Smooth muscle cell (in vitro differentiated cells): Measurements from ENCODE around the gene ZNF710. TPM values are rescaled to one million over a fixed set of nuclear protein-coding genes. Genes with fewer than 3 reads are reported as not detected.

ENCODE experiments used
- DNase-seq: peaks from one replicate; lab custom pipeline; 2025; ENCODE audit not compliant: unreplicated experiment; lab: John Stamatoyannopoulos, UW
- H2AFZ ChIP-seq: fragments of 200-600 bp; sonication (generic); 2 replicates; pipeline ENCODE4 v1.6.0; 2016; ENCODE audit warnings: antibody characterized with exemption, low read depth, mild to moderate bottlenecking
- H3F3A ChIP-seq: fragments of 200-600 bp; sonication (generic); 2 replicates; pipeline ENCODE4 v1.6.0; 2017; ENCODE audit warnings: antibody characterized with exemption, low read depth
- H3K27ac ChIP-seq: fragments of 200-600 bp; sonication (generic); 2 replicates; pipeline ENCODE4 v1.5.1; 2016; ENCODE audit warnings: low read depth, mild to moderate bottlenecking
- H3K27me3 ChIP-seq: fragments of 200-600 bp; sonication (generic); 2 replicates; pipeline ENCODE4 v1.6.1; 2016; ENCODE audit warnings: low read depth, mild to moderate bottlenecking
- H3K36me3 ChIP-seq: fragments of 200-600 bp; sonication (generic); 2 replicates; pipeline ENCODE4 v1.5.1; 2016; ENCODE audit warnings: low read depth
- H3K4me1 ChIP-seq: fragments of 200-600 bp; sonication (generic); 2 replicates; pipeline ENCODE4 v1.5.1; 2016; ENCODE audit warnings: low read depth
- H3K4me2 ChIP-seq: fragments of 200-600 bp; sonication (generic); 2 replicates; pipeline ENCODE4 v1.6.0; 2016; ENCODE audit warnings: mild to moderate bottlenecking
- H3K4me3 ChIP-seq: fragments of 200-600 bp; sonication (generic); 2 replicates; pipeline ENCODE4 v1.5.1; 2016; ENCODE audit warnings: mild to moderate bottlenecking
- H3K79me2 ChIP-seq: fragments of 200-600 bp; sonication (generic); 2 replicates; pipeline ENCODE4 v1.6.0; 2016; ENCODE audit warnings: low read depth, mild to moderate bottlenecking
- H3K9ac ChIP-seq: fragments of 200-600 bp; sonication (generic); 2 replicates; pipeline ENCODE4 v1.6.0; 2016; ENCODE audit warnings: low read depth
- H3K9me3 ChIP-seq: fragments of 200-600 bp; sonication (generic); replicated peaks from 2 replicates; pipeline ENCODE4 v1.5.1; 2016; ENCODE audit warnings: low read depth
- H4K20me1 ChIP-seq: fragments of 200-600 bp; sonication (generic); 2 replicates; pipeline ENCODE4 v1.6.0; 2016; ENCODE audit warnings: low read depth
- CTCF ChIP-seq: fragments of 200-600 bp; sonication (generic); IDR thresholded peaks from 2 replicates; pipeline ENCODE4 v1.5.1; 2017; ENCODE audit warnings: borderline replicate concordance, mild to moderate bottlenecking, antibody characterized with exemption; ENCODE audit not compliant: insufficient read depth, poor library complexity, severe bottlenecking
- WGBS: methylation state at CpG from one replicate; pipeline ENCODE4 v1.1.7; 2016; ENCODE audit warnings: low lambda C conversion rate; 5-methylcytosine and 5-hydroxymethylcytosine counted together
- polyA plus RNA-seq: library from polyadenylated mRNA; unstranded; fragments of >200 nt; fragmentation: Nextera tagmentation; extraction: Ambion mirVana; gene quantifications from 2 replicates; pipeline ENCODE4 v1.2.1, GENCODE V29; 2016
- total RNA-seq: library from RNA; depleted of rRNA; stranded (reverse); fragments of >200 nt; gene quantifications from 2 replicates; pipeline ENCODE4 v1.2.3, GENCODE V29; 2014

Gene ZNF710
- total and polyA plus RNA-seq, 2 experiments from 2014 or later = 8.6 to 10.4 TPM

- WGBS = 92% methylated on average over 17 of the region's 17 CpGs
Observed at GRCh38 chr15:90072978-90073640, 72.0 kb downstream of the ZNF710 start.

GRCh38 chr15:90074023-90074422, 72.9 kb downstream of the ZNF710 start:
- H2AFZ ChIP-seq = no peak overlapping the region
- H3K4me2 ChIP-seq = no peak overlapping the region
- 98% methylated on average over 12 of the region's 12 CpGs for WGBS
- H3K9ac ChIP-seq = no peak overlapping the region
- no peak overlapping the region for H3K4me3 ChIP-seq
- no peaks in the 10 kb centered on the region for H3F3A ChIP-seq
- H3K36me3 ChIP-seq = no peaks in the 10 kb centered on the region
- no peaks in the 10 kb centered on the region for H3K9me3 ChIP-seq
- peaks cover 20% of the 10 kb centered on the region for H4K20me1 ChIP-seq
- no peak for DNase-seq
- TF ChIP-seq CTCF = no peak
- peak overlapping the region; percentile 87 for H3K27ac ChIP-seq
- H3K79me2 ChIP-seq = no peaks in the 10 kb centered on the region
- H3K27me3 ChIP-seq = no peaks in the 10 kb centered on the region
- no peaks in the 10 kb centered on the region for H3K4me1 ChIP-seq

More at GRCh38 chr15:90072978-90073640, 72.0 kb downstream of the ZNF710 start:
- no peaks in the 10 kb centered on the region for H3K79me2 ChIP-seq
- no peaks in the 10 kb centered on the region for H3K36me3 ChIP-seq
- no peaks in the 10 kb centered on the region for H3K4me1 ChIP-seq
- peaks cover 20% of the 10 kb centered on the region for H4K20me1 ChIP-seq
- no peak overlapping the region for H3K4me2 ChIP-seq
- H3K27me3 ChIP-seq = no peaks in the 10 kb centered on the region
- no peak overlapping the region for H3K27ac ChIP-seq
- TF ChIP-seq CTCF = no peak
- H2AFZ ChIP-seq = no peak overlapping the region
- no peak overlapping the region for H3K9ac ChIP-seq
- H3K4me3 ChIP-seq = no peak overlapping the region
- H3F3A ChIP-seq = no peaks in the 10 kb centered on the region
- no peaks in the 10 kb centered on the region for H3K9me3 ChIP-seq
- no peak for DNase-seq

GRCh38 chr15:90074916-90075315, 73.8 kb downstream of the ZNF710 start:
- H3K9ac ChIP-seq = peak overlapping the region; percentile 64
- WGBS = 74% methylated on average over 5 of the region's 5 CpGs
- H3K4me2 ChIP-seq = no peak overlapping the region

More at GRCh38 chr15:90074916-90075315, 73.8 kb downstream of the ZNF710 start:
- Histone ChIP-seq H3K4me3 (no peak overlapping the region), H3K4me1 (no peaks in the 10 kb centered on the region), H3F3A (no peaks in the 10 kb centered on the region), H2AFZ (no peak overlapping the region), H3K9me3 (no peaks in the 10 kb centered on the region), H3K27ac (peak overlapping the region; percentile 87), H3K36me3 (no peaks in the 10 kb centered on the region), H3K27me3 (no peaks in the 10 kb centered on the region), H3K79me2 (no peaks in the 10 kb centered on the region), H4K20me1 (peaks cover 18% of the 10 kb centered on the region)
- no peak for TF ChIP-seq CTCF
- DNase-seq = no peak
